Inferior parietal cortex (tissue), 1 donor: ENCODE results near the gene NKX3-2.

Experiments
- DNase-seq: peaks from one replicate; pipeline ENCODE4 v3.0.0-alpha.2; 2016; ENCODE audit errors: extremely low spot score

Gene NKX3-2

DNA sequence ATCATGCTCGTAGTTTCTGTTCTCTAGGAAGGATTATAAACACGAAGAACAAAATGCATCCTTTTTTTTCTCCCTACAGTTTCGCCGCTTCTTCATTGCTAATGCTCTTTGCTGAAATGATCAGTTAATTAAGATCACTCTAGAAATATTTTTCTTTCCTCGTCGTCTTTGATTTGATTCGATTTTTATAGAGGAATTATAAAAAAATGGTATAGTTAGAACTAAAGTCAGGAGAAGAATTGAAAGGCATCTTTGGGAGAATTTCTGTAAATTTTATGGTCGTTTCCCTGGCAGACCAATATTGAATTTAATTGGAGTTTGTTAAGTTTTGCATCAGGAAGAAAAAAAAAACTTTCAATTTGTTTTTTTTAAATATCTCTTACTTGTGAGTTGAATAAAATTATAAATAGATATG lies 1.1 kb upstream of the NKX3-2 start:
- DNase-seq: no peak

DNA sequence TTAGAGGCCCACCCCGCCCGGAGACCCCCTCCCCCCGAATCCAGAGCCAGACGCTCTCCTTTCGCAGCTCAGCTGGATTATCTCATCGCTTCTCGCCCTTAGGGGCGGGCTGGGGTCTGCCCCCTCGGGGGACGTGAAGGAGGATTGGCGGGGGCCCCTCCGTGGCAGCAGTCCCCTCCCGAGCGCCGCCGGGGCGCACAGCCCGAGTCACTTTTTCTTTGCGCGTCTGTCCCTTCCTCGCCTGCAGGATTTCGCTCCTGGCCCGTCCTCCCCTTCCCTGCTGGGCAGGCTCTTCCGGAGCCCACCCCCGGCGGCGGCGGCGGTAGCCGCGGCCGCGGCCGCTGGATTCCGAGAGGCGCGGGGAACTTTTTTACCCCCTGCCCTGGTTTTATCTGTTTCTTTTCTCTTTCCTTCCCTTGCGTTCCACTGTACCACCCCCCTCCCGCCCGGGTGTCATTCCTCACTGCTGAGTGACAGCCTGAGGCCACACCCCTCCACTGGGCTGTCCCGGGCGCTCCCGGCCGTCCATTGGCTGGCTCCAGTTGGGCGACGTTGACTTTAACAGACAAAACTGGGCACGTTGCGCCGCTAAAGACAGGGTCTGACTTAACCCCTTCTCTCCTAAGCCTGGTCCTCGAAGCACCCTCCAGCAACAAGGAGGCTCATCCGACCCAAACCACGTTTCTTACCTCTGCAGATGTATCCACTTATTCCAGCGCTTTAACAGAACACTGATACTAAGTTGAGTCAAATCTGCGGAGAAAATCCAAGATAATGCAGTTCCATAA lies 492 bp upstream of the NKX3-2 start:
- DNase-seq: peak; percentile 29

DNA sequence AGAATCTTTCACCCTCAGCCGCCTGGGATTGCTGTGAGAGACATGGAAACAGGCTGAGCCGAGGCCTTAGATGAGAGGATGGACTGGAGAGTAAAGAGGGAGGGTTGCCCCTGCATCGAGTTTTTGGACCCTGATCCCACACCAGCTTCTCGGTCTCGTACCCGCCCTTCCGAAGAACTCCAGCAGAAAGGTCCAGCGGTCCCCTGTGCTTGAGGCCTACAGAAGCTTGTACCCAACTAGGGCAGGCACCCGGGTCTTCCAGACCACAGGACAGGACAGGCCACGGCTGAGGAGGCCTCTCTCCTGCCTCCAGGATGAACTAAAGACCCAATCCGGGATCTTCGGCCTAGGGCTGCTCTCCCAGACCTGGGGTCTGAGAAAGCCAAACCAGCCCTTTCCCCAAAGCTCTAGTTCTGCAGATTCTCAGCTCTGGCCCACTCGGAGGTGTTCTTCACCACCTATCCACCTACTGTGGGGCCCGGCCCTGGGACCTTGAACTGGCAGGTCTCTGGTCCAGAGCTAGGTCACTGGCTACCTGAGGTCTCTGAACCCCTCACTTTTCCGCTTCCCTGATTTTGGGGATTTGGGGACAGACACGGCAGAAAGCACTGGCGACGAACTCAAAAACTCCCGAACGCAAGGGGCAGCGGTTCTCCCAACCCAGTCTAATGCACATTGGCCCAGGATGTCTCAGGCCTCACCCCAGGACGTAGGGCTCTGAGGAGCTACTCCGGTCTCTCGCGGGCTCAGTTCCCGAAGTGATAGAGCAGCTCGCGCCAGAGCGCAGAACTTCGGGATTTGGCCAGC lies 1.1 kb downstream of the NKX3-2 start:
- DNase-seq: no peak

DNA sequence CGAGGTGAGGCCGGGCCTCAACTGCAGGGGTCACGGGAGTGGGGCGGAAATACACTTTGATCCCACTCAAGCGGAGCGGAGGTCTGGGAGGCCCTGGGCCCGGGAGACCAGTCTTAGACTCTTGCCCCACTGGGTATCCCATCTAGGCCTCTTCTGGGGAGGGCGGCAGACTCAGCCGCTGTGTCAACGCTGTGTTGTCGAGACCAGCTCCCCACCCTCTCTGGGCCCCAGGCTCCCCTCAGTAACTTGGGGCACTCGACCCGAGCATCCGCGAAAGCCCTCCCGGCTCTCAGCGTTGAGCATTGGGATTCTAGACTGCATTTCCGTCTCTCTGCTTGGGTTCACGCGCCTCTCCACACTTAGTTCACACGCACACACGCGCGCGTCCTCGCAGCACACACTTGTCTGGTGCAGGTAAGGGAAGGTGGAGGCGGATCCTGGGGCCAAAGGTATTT lies 1.7 kb downstream of the NKX3-2 start:
- DNase-seq: no peak

DNA sequence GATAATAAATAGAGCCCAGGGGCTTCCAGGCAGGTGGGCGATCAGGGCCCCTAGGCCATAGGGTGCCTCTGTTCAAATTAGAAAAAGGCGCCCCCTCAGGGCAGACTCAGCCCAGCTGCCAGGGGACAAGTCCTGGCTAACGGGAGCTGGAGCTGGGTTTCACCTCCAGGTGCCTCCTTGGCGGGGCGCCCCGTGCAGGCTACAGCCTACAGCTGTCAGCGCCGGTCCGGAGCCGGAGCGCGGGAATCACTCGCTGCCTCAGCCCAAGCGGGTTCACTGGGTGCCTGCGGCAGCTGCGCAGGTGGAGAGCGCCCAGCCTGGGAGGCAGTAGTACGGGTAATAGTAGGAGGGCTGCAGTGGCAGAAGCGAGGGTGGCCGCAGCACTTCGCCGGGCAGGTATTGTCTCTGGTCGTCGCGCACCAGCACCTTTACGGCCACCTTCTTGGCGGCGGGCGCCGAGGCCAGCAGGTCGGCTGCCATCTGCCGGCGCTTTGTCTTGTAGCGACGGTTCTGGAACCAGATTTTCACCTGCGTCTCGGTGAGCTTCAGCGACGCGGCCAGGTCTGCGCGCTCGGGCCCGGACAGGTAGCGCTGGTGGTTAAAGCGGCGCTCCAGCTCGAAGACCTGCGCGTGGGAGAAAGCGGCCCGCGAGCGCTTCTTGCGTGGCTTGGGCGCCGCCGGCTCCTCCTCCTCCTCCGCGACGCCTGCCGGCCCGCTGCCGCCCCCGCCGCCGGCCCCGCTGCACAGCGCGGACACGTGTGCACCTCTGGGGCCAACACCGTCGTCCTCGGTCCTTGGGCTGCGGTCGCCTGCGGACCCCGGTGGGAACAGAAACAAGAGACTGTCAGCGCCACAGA lies 2.4 kb downstream of the NKX3-2 start:
- no peak for DNase-seq

DNA sequence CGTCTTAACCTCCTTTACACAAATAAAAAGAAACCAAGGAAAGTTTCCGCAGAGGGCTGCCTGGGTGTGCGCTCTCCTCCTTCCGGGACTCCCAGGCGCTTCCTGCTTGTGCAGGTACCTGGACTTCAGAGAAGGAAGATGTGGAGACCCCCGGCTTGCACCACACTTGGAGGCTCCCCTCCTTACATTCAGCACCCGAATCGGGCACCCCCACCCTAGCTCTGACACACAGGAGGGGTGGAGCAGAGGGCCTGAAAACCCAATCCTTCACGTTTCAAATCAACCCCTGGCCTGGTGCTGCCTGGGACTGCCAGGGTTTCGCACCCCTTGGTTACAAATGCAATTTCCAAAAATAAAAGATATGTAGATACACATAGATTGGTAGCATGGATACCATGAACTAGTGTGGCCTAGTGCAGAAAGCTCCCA lies 3.1 kb downstream of the NKX3-2 start:
- no peak for DNase-seq

DNA sequence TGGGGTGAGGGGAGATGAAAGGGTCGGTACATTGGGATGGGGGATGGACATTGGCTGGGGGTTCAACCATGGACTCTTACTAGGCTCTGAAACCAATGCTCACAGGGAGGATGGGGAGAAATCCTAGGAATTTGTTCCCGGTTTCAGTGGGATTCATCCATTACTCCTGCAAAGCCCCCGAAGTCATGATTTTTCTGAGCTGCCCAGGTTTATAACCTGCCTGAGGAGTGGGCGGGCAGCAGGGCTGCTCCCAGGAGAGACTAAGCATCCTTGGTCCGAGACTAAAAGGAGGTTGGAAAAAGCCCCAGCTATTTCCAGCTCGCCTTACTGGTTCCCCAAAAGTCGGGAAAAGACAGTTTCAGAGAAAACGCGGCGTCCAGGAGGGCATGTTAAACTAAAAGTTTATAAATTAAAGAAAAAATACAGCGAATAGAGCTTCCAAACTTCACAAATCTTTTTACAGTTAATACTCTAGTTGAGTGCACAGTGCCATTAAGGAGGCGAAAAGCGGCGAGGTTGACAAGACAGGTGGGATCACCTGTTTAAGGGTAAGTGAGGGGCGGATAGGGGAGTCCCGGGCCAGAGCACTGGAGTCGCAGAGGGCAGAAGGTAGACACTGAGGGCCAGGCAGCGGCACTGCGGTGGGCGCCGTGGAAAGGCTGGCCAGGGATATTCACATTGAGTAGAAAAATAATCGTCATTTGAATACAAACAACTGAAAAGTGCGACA lies 3.7 kb downstream of the NKX3-2 start:
- DNase-seq: no peak

DNA sequence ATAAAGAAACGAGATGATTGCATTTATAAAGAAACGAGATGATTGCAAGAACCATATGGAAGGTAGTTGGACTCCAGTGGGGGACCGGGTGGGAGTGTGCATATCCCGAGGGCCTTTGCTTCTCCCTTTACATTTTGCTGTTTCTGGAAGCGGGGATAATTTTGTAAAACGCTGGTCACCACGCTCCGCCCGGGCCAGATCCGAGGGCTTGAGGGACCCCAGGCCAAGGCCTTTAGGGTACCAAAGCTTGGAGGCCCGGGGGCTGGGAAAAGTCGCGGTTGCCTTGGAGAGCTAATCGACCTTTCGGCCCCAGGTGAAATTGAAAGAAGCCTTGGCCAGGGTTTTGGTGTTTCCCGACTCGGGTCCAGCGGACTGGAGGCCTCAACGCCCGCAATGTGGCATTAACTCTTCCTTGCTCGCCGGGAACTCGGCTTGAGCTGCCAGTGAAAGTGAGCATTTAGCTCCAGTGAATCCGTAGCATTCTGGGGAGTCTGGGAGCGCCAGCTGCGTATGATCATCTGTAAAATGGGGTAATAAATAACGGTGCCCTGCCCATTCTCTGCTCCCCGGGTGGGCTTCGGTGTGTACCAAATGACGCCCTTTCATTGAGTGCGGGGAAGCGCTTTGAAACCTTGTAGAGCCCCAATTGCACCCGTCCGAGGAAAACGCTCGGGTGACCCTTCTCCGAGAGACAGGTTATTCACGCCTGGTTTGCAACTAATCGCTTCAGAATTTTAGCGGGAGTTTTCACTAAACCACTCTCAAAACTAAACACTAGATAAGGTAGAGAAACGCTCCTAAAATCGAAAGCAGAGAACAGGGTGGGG lies 4.5 kb downstream of the NKX3-2 start:
- no peak for DNase-seq

DNA sequence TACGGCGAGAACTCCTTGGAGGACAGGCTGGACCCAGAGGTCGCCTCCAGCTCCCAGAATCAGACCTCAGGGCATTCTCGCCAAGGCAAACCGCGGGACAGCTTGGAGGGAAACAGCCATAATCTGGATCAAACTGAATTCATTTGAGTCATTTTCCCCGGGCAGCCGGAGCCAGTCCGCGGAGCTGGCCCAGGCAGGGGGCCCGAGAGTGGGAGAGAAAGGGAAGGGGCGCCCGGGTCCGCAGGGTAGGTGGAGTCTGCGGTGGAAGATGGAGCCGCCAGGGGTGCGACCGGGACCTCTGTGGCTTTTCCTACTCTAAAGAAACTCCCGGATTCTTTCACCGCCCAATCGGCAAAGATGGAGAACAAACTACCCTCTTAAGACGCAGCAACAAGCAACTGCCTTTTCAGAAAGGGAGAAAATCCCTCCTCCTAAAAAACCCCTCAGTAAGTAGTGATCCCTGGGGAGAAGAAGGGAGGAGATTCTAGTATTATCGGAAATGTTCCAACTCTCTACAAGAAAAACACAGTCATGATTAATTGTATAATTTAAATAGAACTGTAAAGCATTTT lies 5.2 kb downstream of the NKX3-2 start:
- no peak for DNase-seq

DNA sequence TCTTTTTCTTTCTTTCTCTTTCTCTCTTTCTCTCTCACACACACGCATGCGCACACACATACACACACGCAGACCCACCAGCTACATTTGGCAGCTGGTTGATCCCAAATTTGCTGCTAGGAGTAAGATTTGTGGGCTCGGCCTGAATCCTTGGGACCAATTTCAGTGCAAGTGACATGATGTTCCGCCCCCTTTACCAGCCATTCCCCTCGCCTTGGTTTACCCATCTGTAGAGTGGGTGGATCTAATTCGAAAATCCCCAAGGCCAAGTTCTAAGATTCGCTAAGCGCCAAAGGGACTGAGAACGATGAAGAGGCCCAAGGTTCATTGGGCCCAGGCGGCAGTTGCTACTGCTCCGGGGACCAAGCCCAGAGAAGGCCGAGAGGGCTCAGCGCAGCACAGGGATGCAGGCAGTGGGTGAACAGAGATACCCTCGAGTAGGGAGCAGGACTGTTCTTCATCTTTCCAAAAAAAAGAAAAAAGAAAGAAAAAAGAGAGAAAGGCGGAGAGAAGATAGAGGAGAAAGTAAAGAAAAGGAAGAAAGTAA lies 5.8 kb downstream of the NKX3-2 start:
- DNase-seq: no peak

DNA sequence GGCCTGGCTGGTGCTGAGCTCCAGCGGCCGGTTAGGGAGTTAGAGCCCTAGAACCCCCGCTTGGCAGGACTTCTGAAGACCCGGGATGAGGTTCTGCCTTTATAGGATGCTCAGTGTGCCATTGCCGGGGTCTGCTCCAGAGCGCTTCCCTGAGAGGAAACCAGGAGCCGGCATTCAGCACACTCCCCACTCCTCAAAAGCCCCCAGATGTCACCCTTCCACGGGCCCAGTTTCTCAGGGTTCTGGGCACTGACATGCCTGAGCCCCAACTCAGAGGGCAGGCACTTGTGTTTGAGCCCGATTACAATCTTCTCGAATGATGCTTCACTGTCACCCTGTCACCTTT lies 6.5 kb downstream of the NKX3-2 start:
- DNase-seq: no peak

DNA sequence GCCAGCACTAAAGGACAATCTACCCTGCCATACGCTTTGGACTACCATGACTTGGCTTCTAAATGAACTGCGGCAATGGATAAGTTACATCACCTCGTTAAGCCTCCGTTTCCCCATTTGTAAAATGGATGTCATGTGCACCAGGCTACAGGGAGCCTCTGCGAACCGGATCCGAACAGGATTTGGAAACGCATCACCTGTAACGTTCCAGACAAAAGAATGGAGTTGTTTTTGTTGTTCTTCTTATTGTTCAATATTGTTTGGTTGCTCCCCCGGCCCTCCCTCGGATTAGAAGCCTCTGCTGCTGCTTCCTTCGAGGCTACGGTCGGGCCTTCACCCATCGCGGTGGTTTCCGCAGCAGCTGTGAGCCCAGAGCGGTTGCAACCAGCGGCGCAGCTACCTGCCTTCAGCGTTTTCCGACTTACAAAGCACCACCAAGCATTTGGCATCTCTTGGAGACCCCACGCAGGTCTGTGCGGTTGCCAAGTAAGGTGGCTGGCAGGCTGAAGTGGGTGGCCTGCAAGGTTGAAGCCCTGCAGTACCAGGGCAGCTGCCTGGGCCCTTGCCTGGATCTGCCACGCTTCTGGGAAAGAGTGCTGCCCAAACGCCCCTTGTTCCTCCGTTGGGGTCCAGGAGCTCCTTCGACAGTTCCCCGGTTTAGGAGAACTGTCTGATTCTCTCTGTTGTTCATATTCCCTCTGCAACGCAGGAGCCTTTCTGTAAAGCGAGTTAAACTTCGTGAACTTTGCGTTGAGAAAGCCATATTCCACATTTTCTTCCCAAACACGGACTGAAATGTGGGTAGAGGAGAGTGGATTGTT lies 7.1 kb downstream of the NKX3-2 start:
- DNase-seq: no peak

DNA sequence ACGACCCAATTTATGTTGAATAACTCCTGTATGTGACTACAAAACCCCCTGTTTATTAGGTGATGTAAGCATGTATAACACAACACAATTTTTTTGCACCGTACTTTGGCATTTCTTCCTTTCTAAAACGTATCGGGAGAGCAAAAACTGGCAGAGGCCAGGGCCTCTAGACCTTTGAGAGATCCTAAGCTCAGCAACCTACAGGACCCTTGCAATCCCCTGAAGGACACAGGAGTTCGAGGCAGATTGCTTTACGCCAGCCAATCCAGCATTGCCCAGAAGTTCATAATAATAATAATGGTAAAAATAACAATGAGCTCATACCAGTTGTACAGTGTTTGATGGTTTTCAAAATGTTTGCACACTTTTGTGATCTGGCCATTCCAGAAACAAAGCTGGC lies 7.7 kb downstream of the NKX3-2 start:
- no peak for DNase-seq

DNA sequence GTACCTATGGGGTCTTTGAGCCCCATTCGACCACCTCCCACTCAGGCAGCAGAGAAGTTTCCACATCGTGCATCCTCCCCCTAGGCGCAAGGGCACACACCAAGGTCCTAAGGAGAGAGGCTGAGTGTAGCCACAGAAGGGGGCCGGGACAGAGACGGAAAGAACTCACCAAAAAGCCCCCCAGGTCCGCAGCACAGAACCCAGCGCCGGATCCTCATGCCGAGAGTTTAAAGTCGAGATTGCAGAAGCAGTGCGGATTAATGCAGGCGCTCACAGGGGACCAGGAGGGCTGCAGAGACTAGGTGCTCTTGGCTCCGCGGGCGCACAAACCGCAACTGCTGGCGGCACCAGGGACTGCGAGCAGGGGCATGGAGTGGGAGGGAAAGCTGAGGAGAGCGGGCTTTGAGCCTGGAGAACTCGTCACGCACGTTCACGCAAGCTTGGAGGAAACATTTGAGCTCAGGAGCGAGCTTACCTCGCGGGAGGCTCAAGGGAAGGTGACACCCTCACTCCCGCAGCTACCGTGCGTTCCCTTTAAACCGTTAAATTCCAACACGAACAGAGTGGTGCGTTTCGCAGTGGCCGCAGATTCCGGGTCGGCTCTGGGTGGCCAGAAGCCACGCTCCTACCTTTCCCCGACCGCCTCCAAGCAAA lies 8.5 kb downstream of the NKX3-2 start:
- no peak for DNase-seq

DNA sequence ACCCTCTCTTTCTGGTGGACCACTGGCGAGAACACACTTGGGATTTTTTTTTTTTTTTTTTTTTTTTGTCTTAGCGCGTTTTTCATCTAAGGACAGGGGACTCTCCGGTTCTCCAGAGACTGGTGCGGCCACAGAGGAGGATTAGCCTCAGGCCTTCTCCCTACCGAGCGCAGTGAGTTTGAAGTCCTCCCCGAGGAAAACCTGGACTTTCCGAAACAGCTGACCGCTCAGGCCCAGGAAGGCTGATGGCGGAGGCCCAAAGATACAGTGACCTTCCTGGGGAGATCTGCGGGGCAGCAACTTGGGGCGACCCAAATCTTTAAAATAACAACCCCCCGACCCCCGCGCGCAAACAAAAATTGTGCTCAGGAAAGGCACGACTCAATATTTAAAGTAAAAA lies 9.2 kb downstream of the NKX3-2 start:
- no peak for DNase-seq

DNA sequence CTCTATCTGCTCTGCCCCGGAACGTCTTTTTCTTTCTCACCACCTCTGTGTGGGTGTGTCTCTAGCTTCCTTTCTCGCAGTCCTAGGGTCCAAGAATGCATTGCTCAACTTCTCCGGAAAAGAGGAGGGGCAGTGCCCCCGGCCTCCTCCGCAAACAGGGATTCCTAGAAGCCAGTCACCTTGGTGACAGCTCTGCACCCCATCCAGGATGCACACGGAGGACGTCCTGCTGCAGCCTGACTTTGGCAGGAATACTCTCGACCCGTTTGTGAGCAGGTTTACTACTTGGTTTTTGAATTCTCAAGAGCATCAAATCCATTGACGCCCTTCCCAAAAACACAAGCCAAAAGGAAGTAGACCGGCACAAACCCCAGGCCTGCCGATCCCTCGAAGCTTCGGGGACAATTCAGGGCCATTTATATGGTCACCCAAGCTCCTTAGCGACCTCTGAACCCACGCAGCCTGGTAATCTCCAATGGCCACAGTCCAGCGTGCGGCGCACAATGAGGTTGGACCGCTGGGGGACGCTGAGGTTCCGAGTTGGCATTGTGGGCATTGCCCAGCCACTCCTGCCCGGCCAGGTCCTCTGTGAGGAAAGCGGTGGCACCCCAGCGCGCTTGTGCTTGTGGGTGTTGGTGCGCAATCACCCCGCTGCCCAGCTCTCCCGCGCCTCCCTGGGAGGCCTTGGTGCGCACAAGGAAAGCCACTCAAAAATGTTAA lies 9.8 kb downstream of the NKX3-2 start:
- no peak for DNase-seq

DNA sequence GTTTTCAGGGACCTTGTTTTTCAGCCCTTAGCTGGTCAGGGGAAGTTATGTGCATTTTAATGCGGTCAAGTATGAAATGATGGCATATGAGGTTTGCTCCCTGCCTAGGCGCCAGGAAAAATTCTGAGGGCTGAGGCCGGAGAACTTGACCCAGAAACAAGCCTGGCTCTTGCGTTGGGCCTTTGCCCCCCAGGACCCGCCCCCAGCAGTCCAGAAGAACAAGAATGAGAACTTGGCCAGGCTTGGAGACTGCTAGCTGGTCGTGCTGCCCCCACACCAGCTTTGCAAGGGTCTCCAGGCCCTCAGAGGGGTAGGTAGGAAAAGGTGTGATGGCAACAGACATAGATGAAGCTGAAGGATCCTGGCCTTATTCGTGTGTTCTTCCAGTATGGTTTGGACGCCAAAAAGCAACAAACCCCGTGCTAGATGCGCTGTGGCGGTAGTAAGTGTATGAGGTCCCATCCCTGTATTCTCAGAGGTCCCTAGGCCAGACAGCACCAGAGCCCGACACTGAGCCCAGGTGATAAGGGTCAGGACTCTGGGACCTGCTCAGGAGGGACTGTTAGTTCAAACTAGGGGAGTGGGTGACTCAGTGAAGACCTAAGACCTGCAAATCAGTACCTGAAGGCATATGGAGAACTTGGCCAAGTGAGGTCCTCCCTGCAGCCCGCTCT lies 10.5 kb downstream of the NKX3-2 start:
- no peak for DNase-seq
